K562 (cell line): Measurements from ENCODE around the gene PCK2. TPM values are rescaled to one million over a fixed set of nuclear protein-coding genes. Genes with fewer than 3 reads are reported as not detected.

Experiments used
- ATAC-seq: fragments of 200-7000 bp; cut with Tn5 transposase; 3 replicates; pipeline ENCODE4 v1.9.1; 2020; ENCODE audit warnings: moderate library complexity
- BruUV-seq: library from RNA; stranded (reverse); fragments of 400-500 nt; replicated peaks from 2 replicates; lab custom pipeline; 2021; lab: Mats Ljungman, UMichigan
- CTCF ChIA-PET: fragments of 300-600 bp; formaldehyde crosslinking; extraction: SDS; loops from one replicate; lab custom pipeline; 2021; ENCODE audit warnings: low intra/inter-chr PET ratio; lab: Yijun Ruan, JAX
- POLR2A ChIA-PET: fragments of 300-600, 350-650 bp; sonication (Branson Sonifier 250); formaldehyde crosslinking; extraction: SDS; loops from one replicate; lab custom pipeline; 2021; ENCODE audit warnings: antibody characterized with exemption, inconsistent platforms; lab: Yijun Ruan, JAX
- DNase-seq, 4 experiments: peaks; one replicate each; pipeline versions ENCODE4 v3.0.0 to v3.0.0-alpha.2; 2011 to 2018; ENCODE audit warnings: low spot score in 3 of 4, mixed read lengths in 3 of 4; ENCODE audit errors: extremely low read depth in 1 of 4
- FAIRE-seq: peaks from 2 replicates; lab custom pipeline; 2011; peaks lifted over from hg19 to GRCh38; lab: Jason Lieb, UNC
- H2AFZ ChIP-seq: 2 replicates; pipeline ENCODE4 v1.6.0; 2011; ENCODE audit warnings: low read depth, low read length, control low read depth, inconsistent platforms
- H3K27ac ChIP-seq: fragments of 200-600 bp; 3 replicates; pipeline ENCODE4 v1.8.0; 2011; ENCODE audit warnings: low read depth, mild to moderate bottlenecking, control low read depth, inconsistent platforms, low read length, moderate library complexity, mixed read lengths; ENCODE audit errors: extremely low read depth
- H3K27me3 ChIP-seq, 2 experiments: fragments of 300-600 bp in 1 of 2; 2 replicates in 1 of 2; 3 replicates in 1 of 2; pipeline versions ENCODE4 v1.6.0 to v1.8.0; 2011; ENCODE audit warnings: inconsistent platforms in 2 of 2, low read length in 2 of 2, mild to moderate bottlenecking in 1 of 2, mixed read lengths in 1 of 2, moderate library complexity in 1 of 2; ENCODE audit not compliant: control insufficient read depth in 2 of 2, insufficient read depth in 2 of 2
- H3K36me3 ChIP-seq: fragments of 300-600 bp; 3 replicates; pipeline ENCODE4 v1.8.0; 2011; ENCODE audit warnings: mild to moderate bottlenecking, low read length, inconsistent platforms; ENCODE audit not compliant: control insufficient read depth, insufficient read depth
- H3K4me1 ChIP-seq, 2 experiments: fragments of 200-600 bp in 1 of 2; replicated peaks in 1 of 2; 2 replicates in 1 of 2; 3 replicates in 1 of 2; pipeline versions ENCODE4 v1.5.1 to v1.8.0; 2011; ENCODE audit warnings: inconsistent platforms in 2 of 2, low read length in 2 of 2, mild to moderate bottlenecking in 1 of 2, mixed read lengths in 1 of 2, moderate library complexity in 1 of 2; ENCODE audit not compliant: control insufficient read depth in 2 of 2, insufficient read depth in 2 of 2
- H3K4me2 ChIP-seq: 2 replicates; pipeline ENCODE4 v1.6.1; 2011; ENCODE audit warnings: low read length, control low read depth, inconsistent platforms, mixed read lengths; ENCODE audit not compliant: insufficient read depth
- H3K4me3 ChIP-seq: fragments of 200-600 bp; sonication (generic), shearing (Covaris generic); 2 replicates; pipeline ENCODE4 v1.5.1; 2016; ENCODE audit warnings: control low read depth, inconsistent platforms
- H3K79me2 ChIP-seq: fragments of 200-600 bp; 3 replicates; pipeline ENCODE4 v1.8.0; 2011; ENCODE audit warnings: low read length, inconsistent platforms; ENCODE audit not compliant: control insufficient read depth, insufficient read depth
- H3K9ac ChIP-seq, 2 experiments: 2 replicates each; pipeline versions ENCODE4 v1.6.0 to v1.6.1; 2011; ENCODE audit warnings: low read depth in 2 of 2, low read length in 2 of 2, control low read depth in 1 of 2, inconsistent platforms in 1 of 2, mild to moderate bottlenecking in 1 of 2, mixed read lengths in 1 of 2; ENCODE audit not compliant: insufficient read depth in 1 of 2
- H3K9me1 ChIP-seq: one replicate; pipeline ENCODE4 v1.6.0; 2011; ENCODE audit warnings: inconsistent platforms, mild to moderate bottlenecking, low read length, moderate library complexity; ENCODE audit not compliant: control insufficient read depth, insufficient read depth
- H3K9me3 ChIP-seq: replicated peaks from 2 replicates; pipeline ENCODE4 v1.5.1; 2011; ENCODE audit warnings: low read depth, low read length, inconsistent platforms; ENCODE audit not compliant: control insufficient read depth, insufficient read depth
- H4K20me1 ChIP-seq: replicated peaks from 2 replicates; pipeline ENCODE4 v1.6.1; 2011; ENCODE audit warnings: low read length, inconsistent platforms, mixed read lengths; ENCODE audit not compliant: control insufficient read depth, insufficient read depth
- C11orf30 ChIP-seq: fragments of 450-650 bp; IDR thresholded peaks from 2 replicates; pipeline ENCODE4 v1.6.1; 2016; ENCODE audit warnings: low read depth, mild to moderate bottlenecking
- CREB3 ChIP-seq: fragments of 450-650 bp; conservative IDR thresholded peaks from 2 replicates; pipeline ENCODE4 v1.6.1; 2016; ENCODE audit warnings: missing genetic modification characterization, low read depth, mild to moderate bottlenecking, missing compliant biosample characterization, moderate library complexity
- DLX4 ChIP-seq: fragments of 250-450 bp; sonication (Bioruptor Pico); IDR thresholded peaks from 2 replicates; pipeline ENCODE4 v1.6.1; 2021; ENCODE audit warnings: mild to moderate bottlenecking
- KAT2B ChIP-seq: IDR thresholded peaks from one replicate; pipeline ENCODE4 v1.6.1; 2012; ENCODE audit warnings: low read depth, mild to moderate bottlenecking, control low read depth, inconsistent platforms, low read length, moderate library complexity
- MXD1 ChIP-seq: fragments of 250-450 bp; sonication (Bioruptor Pico); IDR thresholded peaks from 2 replicates; pipeline ENCODE4 v1.8.0; 2021; ENCODE audit warnings: borderline replicate concordance, mild to moderate bottlenecking, moderate library complexity; ENCODE audit not compliant: poor library complexity, severe bottlenecking
- PHTF2 ChIP-seq: fragments of 250-450 bp; sonication (Bioruptor Pico); IDR thresholded peaks from 2 replicates; pipeline ENCODE4 v1.5.0; 2021; ENCODE audit warnings: mild to moderate bottlenecking
- PREB ChIP-seq: sonication (generic); formaldehyde crosslinking; IDR thresholded peaks from 2 replicates; pipeline ENCODE4 v1.8.1; 2023; ENCODE audit warnings: mild to moderate bottlenecking, missing genetic modification reagents
- PYGO2 ChIP-seq: fragments of 450-650 bp; IDR thresholded peaks from 2 replicates; pipeline ENCODE4 v1.6.1; 2016; ENCODE audit warnings: mild to moderate bottlenecking, missing genetic modification characterization, moderate library complexity, missing compliant biosample characterization
- SREBF1 ChIP-seq: fragments of 150-350 bp; IDR thresholded peaks from 2 replicates; pipeline ENCODE4 v1.6.1; 2014; ENCODE audit warnings: antibody characterized with exemption, low read depth, low read length, borderline replicate concordance
- ZBTB2 ChIP-seq: fragments of 450-650 bp; IDR thresholded peaks from 2 replicates; pipeline ENCODE4 v1.6.1; 2016; ENCODE audit warnings: antibody characterized with exemption
- ZFPM2 ChIP-seq: fragments of 250-450 bp; sonication (Bioruptor Pico); IDR thresholded peaks from 2 replicates; pipeline ENCODE4 v1.5.1; 2022; ENCODE audit warnings: mild to moderate bottlenecking
- ZNF224 ChIP-seq: sonication (generic); formaldehyde crosslinking; IDR thresholded peaks from 2 replicates; pipeline ENCODE4 v1.8.0; 2022; ENCODE audit warnings: mild to moderate bottlenecking, missing genetic modification reagents
- ZNF436 ChIP-seq: fragments of 250-450, 450-650 bp; sonication (Bioruptor Pico); formaldehyde crosslinking; IDR thresholded peaks from 2 replicates; pipeline ENCODE4 v1.7.0; 2020; ENCODE audit warnings: mild to moderate bottlenecking
- ZNF512 ChIP-seq: IDR thresholded peaks from 2 replicates; pipeline ENCODE4 v1.6.1; 2016; ENCODE audit warnings: missing genetic modification characterization, missing compliant biosample characterization
- WGBS: fragments of 100-300 bp; shearing (Covaris generic); methylation state at CpG from one replicate; pipeline ENCODE4 v1.1.6; 2016; ENCODE audit warnings: low coverage, mixed read lengths; ENCODE audit not compliant: insufficient coverage; ENCODE audit errors: missing lambda C conversion rate; 5-methylcytosine and 5-hydroxymethylcytosine counted together
- in situ Hi-C: fragments of 300-500 bp; cut with MboI; formaldehyde crosslinking; loops from 4 replicates; pipeline ENCODE4 v1.15.0; 2018; ENCODE audit warnings: inconsistent platforms, mixed read lengths
- intact Hi-C: fragments of 100-400 bp; cut with micrococcal nuclease; formaldehyde crosslinking; loops from 2 replicates; pipeline ENCODE4 v1.14.2; 2022
- polyA plus RNA-seq, 8 experiments: library from polyadenylated mRNA; depleted of rRNA in 4 of 8; stranded (reverse) in 5 of 8; unstranded in 3 of 8; fragments of >200 nt; fragmentation: Nextera tagmentation in 2 of 8; fragmentation: Illumina TruSeq in 1 of 8; extraction: Ambion mirVana in 2 of 8; extraction: Trizol in 1 of 8; gene quantifications; 2 replicates each; pipeline versions ENCODE4 v1.2.1 to v1.2.3, GENCODE V29; 2011 to 2014; ENCODE audit warnings: inconsistent platforms in 1 of 8, missing spikeins in 1 of 8
- total RNA-seq, 7 experiments: library from RNA; depleted of rRNA in 6 of 7; stranded (reverse); fragments of >200 nt in 6 of 7; fragmentation: Illumina TruSeq in 2 of 7; extraction: Trizol in 2 of 7; gene quantifications; 2 replicates each; pipeline versions ENCODE4 v1.2.1 to v1.2.3, GENCODE V29; 2011 to 2021; ENCODE audit warnings: low replicate concordance in 1 of 7

Gene PCK2
- total and polyA plus RNA-seq, 9 of the 15 experiments (the other 6 are each of a cell fraction or from before 2014, with no cell fraction given) = 3.3 to 60.9 (median 30.4) TPM

GRCh38 chr14:24080888-24081738 is 13.0 kb upstream of the PCK2 start:
- Histone ChIP-seq H3K9me1 (no peaks in the 10 kb centered on the region), H3K79me2 (no peaks in the 10 kb centered on the region), H3K36me3 (no peaks in the 10 kb centered on the region), H3K9ac (peak overlapping the region; percentile 55 to 90), H3K27me3 (no peaks in the 10 kb centered on the region), H2AFZ (peak overlapping the region; percentile 81), H3K4me2 (peak overlapping the region; percentile 69), H3K4me1 (peaks cover 18 to 34% of the 10 kb centered on the region in 2 experiments), H3K4me3 (peak overlapping the region; percentile 53), H4K20me1 (no peaks in the 10 kb centered on the region), H3K27ac (peak overlapping the region; percentile 77), H3K9me3 (no peaks in the 10 kb centered on the region)
- WGBS = 0% methylated on average over 23 of the region's 74 CpGs
- intact Hi-C loops (no loop called here), in situ Hi-C loops (no loop called here)
- CTCF ChIA-PET = interaction anchor here (0.7 kb wide), 1 partner anchor 23 kb away, joined by 5 read pairs; no protein-coding TSS in a partner anchor
- FAIRE-seq (peak; percentile 87), ATAC-seq (peak; percentile 94), DNase-seq (peak; percentile 79 to 86 (median 84))
- no TSS peak for BruUV-seq
- POLR2A ChIA-PET = interaction anchor here (0.7 to 5.5 kb wide), 10 partner anchors 9 to 190 kb away, joined by 3 to 40 read pairs (median 4); partner anchors contain the start of genes CPNE6, DCAF11, EMC9 and IRF9
- TF ChIP-seq ZNF224 (CRISPR knock-in tag) (no peak), CREB3 (tag) (no peak), KAT2B (no peak), SREBF1 (no peak), ZNF512 (no peak), PYGO2 (no peak), C11orf30 (peak; percentile 49), ZBTB2 (no peak), DLX4 (CRISPR knock-in tag) (no peak), PHTF2 (CRISPR knock-in tag) (no peak), PREB (CRISPR knock-in tag) (no peak), ZNF436 (CRISPR knock-in tag) (no peak), MXD1 (no peak), ZFPM2 (no peak)
